Cerebellar cortex (tissue), 1 donor: ENCODE measurements around the gene SLC17A3.

ENCODE experiments used
- DNase-seq: peaks from one replicate; pipeline ENCODE4 v3.0.0-alpha.2; 2015; ENCODE audit warnings: low spot score

The SLC17A3 gene, protein sequence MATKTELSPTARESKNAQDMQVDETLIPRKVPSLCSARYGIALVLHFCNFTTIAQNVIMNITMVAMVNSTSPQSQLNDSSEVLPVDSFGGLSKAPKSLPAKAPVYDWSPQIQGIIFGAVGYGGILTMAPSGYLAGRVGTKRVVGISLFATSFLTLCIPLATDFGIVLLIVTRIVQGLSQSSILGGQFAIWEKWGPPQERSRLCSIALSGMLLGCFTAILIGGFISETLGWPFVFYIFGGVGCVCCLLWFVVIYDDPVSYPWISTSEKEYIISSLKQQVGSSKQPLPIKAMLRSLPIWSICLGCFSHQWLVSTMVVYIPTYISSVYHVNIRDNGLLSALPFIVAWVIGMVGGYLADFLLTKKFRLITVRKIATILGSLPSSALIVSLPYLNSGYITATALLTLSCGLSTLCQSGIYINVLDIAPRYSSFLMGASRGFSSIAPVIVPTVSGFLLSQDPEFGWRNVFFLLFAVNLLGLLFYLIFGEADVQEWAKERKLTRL

DNA sequence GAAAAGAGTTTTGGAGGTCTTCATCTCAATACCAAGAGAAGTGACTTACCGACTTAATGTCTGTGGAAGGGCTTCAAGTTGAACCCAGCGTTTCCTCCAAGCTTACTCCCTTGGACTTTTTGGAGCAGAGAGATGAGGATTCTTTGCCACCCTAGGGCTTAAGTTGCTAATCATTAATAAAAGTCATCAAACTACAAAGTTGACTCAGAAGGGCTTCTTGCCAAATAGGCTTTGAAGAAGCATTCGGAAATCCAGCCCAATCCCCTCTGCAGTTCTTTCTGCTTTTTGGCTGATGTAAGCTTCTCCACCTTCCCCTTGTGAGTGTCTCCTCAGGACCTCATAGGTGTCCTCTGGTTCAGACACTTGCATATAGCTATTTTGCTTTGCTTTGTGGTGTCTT is at the start of gene SLC17A3:
Gene SLC17A3 (minus strand): TSS at position 126 of the 400 bp plus-strand sequence. CDS start 5,856 bp downstream, outside the sequence.
- no peak for DNase-seq

- no peak for DNase-seq
These were observed 48.3 kb upstream of the SLC17A3 start for GRCh38 chr6:25922301-25922700.

GRCh38 chr6:25921525-25922203 is 47.6 kb upstream of the SLC17A3 start:
- DNase-seq, result no peak

- no peak for DNase-seq
These were observed 45.6 kb upstream of the SLC17A3 start for GRCh38 chr6:25919657-25920056.

DNA sequence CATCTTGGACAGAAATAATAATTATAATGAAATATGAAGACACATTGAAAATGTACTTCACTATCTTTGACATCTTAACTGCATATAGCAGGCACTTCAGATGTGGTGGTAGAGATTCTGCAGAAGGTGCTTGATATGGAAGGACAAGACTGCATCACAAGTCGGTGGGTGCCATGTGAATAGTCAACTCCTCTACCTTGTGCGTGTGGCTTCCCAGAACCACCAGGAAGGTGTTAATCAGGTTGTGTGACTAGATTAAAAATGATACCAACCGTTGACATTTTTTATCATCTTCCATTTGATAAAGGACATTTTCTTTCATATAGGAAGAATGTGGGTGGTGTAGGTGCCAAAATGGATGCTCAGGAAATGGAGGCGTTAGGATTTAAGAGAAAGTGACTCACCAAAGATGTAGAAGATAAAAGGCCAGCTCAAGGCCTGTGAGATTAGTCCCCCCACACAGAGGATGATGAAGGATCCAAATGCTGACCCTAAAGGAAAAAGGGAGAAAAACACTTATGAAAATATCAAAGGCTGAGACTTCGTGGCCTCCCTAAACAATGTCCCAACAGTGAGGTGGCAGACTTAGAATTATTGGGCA is 44.1 kb upstream of the SLC17A3 start:
- no peak for DNase-seq

GRCh38 chr6:25916789-25917490 is 42.9 kb upstream of the SLC17A3 start:
- DNase-seq, result no peak

DNA sequence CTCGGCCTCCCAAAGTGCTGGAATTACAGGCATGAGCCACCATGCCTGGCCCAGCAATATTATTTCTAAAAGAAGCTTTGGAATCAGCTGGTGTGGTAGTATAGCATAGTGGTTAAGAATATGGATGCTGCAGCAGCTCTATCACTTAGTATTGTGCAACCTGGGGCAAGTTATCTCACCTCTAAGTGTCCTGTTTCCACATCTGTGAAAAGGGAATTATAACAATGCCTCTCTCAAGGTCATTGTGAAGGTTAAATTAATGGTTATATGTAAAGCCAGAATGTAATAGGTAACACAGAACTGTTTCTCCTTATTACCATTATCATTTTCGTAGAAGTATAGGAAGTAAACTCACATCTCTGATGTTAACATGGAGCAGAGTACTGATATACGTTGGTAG is 42.3 kb upstream of the SLC17A3 start:
- no peak for DNase-seq

- no peak for DNase-seq
These were observed 39.7 kb upstream of the SLC17A3 start for GRCh38 chr6:25913741-25914140.

- no peak for DNase-seq
These were observed 37.3 kb upstream of the SLC17A3 start for GRCh38 chr6:25911351-25911750.

GRCh38 chr6:25907475-25908014 is 33.5 kb upstream of the SLC17A3 start:
- no peak for DNase-seq

GRCh38 chr6:25903467-25904099 is 29.5 kb upstream of the SLC17A3 start:
- DNase-seq, result no peak

DNA sequence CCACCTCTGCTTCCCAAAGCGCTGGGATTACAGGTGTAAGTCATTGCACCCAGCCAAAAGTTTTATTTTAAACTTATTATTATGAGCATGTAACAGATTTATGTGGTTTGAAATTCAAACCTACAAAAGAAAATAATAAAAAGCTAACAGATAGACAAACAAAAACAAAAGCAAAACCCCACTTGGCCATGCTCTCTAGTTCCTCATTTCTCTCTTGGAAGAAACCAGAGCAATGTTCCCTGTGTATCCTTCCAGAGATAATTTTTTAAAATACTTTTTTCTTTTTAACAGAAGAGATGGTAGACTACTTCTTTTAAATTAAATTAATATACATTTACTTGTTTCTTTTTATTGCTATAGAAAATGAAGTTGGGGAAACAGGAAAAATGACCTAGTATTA is 28.0 kb upstream of the SLC17A3 start:
- DNase-seq, result no peak

- no peak for DNase-seq
These were observed 26.8 kb upstream of the SLC17A3 start for GRCh38 chr6:25900843-25901242.

- no peak for DNase-seq
These were observed 25.8 kb upstream of the SLC17A3 start for GRCh38 chr6:25899580-25900408.

- DNase-seq, result no peak
These were observed 25.1 kb upstream of the SLC17A3 start for GRCh38 chr6:25899123-25899522.

- no peak for DNase-seq
These were observed 24.4 kb upstream of the SLC17A3 start for GRCh38 chr6:25898289-25898977.

DNA sequence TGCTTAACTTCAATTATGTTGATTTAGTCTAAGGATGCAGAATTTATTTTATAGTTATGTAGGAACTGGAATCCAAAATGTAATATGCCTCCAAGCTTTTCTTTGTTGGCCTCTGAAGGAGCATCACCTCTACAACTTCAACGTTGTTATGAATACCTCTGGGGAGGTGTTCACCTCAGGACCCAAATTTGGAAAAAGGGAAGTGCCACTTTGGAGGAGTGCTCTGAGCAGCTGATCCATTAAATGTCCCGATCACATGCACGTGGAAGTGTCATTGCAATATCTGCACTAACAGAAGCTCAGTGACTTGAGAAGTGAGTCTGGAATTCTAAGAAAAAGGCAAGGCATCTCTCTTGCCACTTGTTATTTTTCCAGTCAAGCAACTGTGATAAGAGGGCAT is 22.2 kb upstream of the SLC17A3 start:
- DNase-seq, result no peak

DNA sequence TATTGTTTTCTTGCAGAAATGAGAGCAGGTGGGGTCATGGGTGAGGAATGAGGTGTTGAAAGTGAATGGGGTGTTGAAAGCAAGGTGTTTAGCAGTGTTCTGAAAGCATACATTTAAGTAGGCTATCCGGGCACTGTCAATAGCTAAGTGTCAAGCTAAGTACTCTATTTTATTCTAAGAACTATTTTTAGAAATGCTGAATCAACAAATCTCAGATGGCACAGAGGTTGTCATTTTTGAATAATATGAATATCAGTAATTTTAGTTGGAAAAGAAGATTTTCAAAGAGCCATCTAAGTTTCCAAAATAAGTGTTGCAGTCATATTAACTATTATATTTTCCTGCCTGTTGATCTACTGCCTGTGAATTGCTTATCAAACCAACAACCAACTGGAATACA is 21.7 kb upstream of the SLC17A3 start:
- DNase-seq, result no peak

GRCh38 chr6:25893778-25894177 is 19.7 kb upstream of the SLC17A3 start:
- no peak for DNase-seq

GRCh38 chr6:25892877-25893276 is 18.8 kb upstream of the SLC17A3 start:
- DNase-seq, result no peak
